Measurements from ENCODE around the gene CYP2D6. TPM values are rescaled to one million over a fixed set of nuclear protein-coding genes. Genes with fewer than 3 reads are reported as not detected.

Gene CYP2D6
- total and polyA plus RNA-seq, 2 of the 13 experiments (the other 11 are each of a cell fraction or from before 2014, with no cell fraction given) = 1.0 to 3.7 TPM

DNA sequence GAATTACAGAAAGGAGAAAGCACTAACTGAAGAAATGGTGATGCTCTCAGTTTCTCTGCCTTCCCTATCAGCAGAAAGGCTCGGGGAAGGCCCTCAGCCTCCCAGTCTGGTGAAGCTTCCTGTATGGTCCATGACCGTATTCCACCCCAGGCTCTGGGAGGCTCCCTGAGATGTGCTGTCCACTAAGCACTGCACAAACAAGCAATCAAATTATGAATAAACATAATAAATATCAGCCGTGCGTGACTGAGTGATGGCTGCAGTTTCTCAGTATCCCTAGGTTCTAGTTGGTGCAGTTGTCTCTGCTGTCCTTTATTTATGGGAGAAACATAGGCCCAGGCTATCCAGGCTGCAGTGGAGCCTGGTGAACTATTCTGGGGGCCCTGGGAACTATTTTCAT is 47.5 kb downstream of the CYP2D6 start (continued):
- TF ChIP-seq ZFP82 (CRISPR knock-in tag; IDR thresholded peaks at IDR 0.05; ENCODE audit: borderline replicate concordance) = no peak

DNA sequence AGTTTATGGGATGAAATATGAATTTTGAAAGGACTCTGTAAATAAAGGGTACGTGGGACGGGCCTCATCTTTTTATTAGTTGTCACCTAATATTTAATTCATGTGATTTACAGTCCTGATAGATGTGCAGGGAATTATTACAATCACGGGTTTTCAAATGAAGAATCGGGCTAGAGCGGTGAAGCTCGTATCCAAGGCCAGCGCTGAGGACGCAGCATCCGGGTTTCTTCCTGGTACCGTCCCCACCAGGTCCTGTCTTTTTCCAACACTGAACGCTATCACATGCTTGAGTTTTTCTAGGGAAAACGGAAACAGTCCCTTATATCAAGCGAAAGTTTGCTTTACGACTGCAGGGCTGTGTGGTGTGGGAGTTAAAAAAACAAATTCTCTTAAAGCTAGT is 50.3 kb downstream of the CYP2D6 start:
- DNase-seq (ENCODE audit: low spot score) (no peak), FAIRE-seq (peak; percentile 26), ATAC-seq (peak; percentile 21)
- no peak overlapping the region for H2AFZ ChIP-seq (ENCODE audit: low read length)
- TF ChIP-seq, protein P1, sequence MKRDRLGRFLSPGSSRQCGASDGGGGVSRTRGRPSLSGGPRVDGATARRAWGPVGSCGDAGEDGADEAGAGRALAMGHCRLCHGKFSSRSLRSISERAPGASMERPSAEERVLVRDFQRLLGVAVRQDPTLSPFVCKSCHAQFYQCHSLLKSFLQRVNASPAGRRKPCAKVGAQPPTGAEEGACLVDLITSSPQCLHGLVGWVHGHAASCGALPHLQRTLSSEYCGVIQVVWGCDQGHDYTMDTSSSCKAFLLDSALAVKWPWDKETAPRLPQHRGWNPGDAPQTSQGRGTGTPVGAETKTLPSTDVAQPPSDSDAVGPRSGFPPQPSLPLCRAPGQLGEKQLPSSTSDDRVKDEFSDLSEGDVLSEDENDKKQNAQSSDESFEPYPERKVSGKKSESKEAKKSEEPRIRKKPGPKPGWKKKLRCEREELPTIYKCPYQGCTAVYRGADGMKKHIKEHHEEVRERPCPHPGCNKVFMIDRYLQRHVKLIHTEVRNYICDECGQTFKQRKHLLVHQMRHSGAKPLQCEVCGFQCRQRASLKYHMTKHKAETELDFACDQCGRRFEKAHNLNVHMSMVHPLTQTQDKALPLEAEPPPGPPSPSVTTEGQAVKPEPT (CRISPR knock-in tag; IDR thresholded peaks at IDR 0.05; ENCODE audit: low read depth) = 0 out of 2 replicates have a peak, but pooled peaks have one; percentile 13
- TF ChIP-seq FOXP1 (IDR thresholded peaks at IDR 0.05) = no peak
- no peak for TF ChIP-seq FOXP1 (CRISPR knock-in tag; IDR thresholded peaks at IDR 0.05)
- TF ChIP-seq GABPA (IDR thresholded peaks at IDR 0.05; ENCODE audit: low read depth, low read length) = no peak
- peak; percentile 38; the same call in 1 of the 2 replicates for TF ChIP-seq GABPA (CRISPR knock-in tag; IDR thresholded peaks at IDR 0.05; ENCODE audit: low read depth)
- no peaks in the 10 kb centered on the region; a peak in 1 of 5 replicates for H3K27me3 ChIP-seq (ENCODE audit: control insufficient read depth in 1 of 2, insufficient read depth in 2 of 2, low read length in 2 of 2)
- 1% methylated on average over 14 of the region's 14 CpGs for WGBS (ENCODE audit: low lambda C conversion rate)
- CTCF ChIA-PET (ENCODE audit: low intra/inter-chr PET ratio, low total read pairs) = interaction anchor here (1.3 kb wide), 1 partner anchor 11 kb away, joined by 3 read pairs; the partner anchor contains the start of gene NDUFA6
- peak overlapping the region; percentile 91 for H3K27ac ChIP-seq (ENCODE audit: extremely low read length, insufficient read depth, low read length)
- BruUV-seq (replicated peaks) = no TSS peak
- no peaks in the 10 kb centered on the region for H4K20me1 ChIP-seq (ENCODE audit: insufficient read depth, low read length)
- H3K9ac ChIP-seq (ENCODE audit: insufficient read depth, low read depth, low read length) = peak overlapping the region; percentile 93
- POLR2A ChIA-PET = interaction anchor here (0.6 to 3.8 kb wide), 5 partner anchors 10 to 133 kb away, joined by 3 to 89 read pairs (median 3); partner anchors contain the start of genes NAGA and NDUFA6
- in situ Hi-C loops (cut with HindIII; ENCODE audit: extremely low pct_ligation_motif_present, low pct_unique_long_range_greater_than_20kb) = no loop called here
- H3K4me1 ChIP-seq (ENCODE audit: insufficient read depth, low read length) = peaks cover 22% of the 10 kb centered on the region
- peaks cover 11% of the 10 kb centered on the region for H3K79me2 ChIP-seq (ENCODE audit: insufficient read depth, low read length)
- peaks cover 2 to 28% of the 10 kb centered on the region in 2 experiments; a peak in 3 of 5 replicates for H3K36me3 ChIP-seq (replicated peaks in 1 of 2; ENCODE audit: control insufficient read depth in 1 of 2, insufficient read depth in 2 of 2, low read length in 2 of 2)
- intact Hi-C loops (cut with micrococcal nuclease; ENCODE audit: unreplicated experiment) = loop anchor here (1.0 kb wide), 1 partner anchor 10 kb away; the partner anchor contains the start of gene NDUFA6
- H3K9me3 ChIP-seq (ENCODE audit: low read length) = no peaks in the 10 kb centered on the region
- peak overlapping the region; percentile 78 to 88 (median 87) for H3K4me3 ChIP-seq (replicated peaks in 1 of 3; ENCODE audit: insufficient read depth in 1 of 3, low read depth in 2 of 3, low read length in 3 of 3)
- H3K4me2 ChIP-seq (ENCODE audit: low read depth, low read length) = peak overlapping the region; percentile 100

Measured in HepG2 (cell line).